DOHH2 (cell line): Measurements from ENCODE around the gene RD3L.

Experiments
- CTCF ChIP-seq: fragments of 200-600 bp; sonication (generic); IDR thresholded peaks from one replicate; pipeline ENCODE4 v1.5.1; 2014; ENCODE audit warnings: antibody characterized with exemption, mild to moderate bottlenecking, low read depth, low read length; ENCODE audit not compliant: poor library complexity, severe bottlenecking
- EZH2phosphoT487 ChIP-seq: fragments of 200-600 bp; sonication (generic); IDR thresholded peaks from 2 replicates; pipeline ENCODE4 v1.6.1; 2017; ENCODE audit warnings: borderline replicate concordance, mild to moderate bottlenecking, antibody characterized with exemption, low read length, moderate library complexity, mixed read lengths

GRCh38 chr14:103910984-103911383, 31.3 kb downstream of the RD3L start:
- TF ChIP-seq CTCF (no peak), EZH2phosphoT487 (no peak)
